Measurements from ENCODE around the gene GABARAP. TPM values are rescaled to one million over a fixed set of nuclear protein-coding genes. Genes with fewer than 3 reads are reported as not detected.

GABARAP gene
- total RNA-seq, 1 experiment from 2014 or later = 140 TPM

GRCh38 chr17:7289256-7290032 is 47.2 kb upstream of the GABARAP start:
- Mint-ChIP-seq H3K4me3 (ENCODE audit: unreplicated experiment) (no peak overlapping the region), H3K4me1 (ENCODE audit: low read depth, unreplicated experiment) (peaks cover 6% of the 10 kb centered on the region), H3K27ac (ENCODE audit: unreplicated experiment) (no peak overlapping the region), H3K36me3 (ENCODE audit: insufficient read depth, unreplicated experiment) (no peaks in the 10 kb centered on the region), H3K27me3 (ENCODE audit: insufficient read depth, unreplicated experiment) (no peaks in the 10 kb centered on the region), H3K9me3 (ENCODE audit: unreplicated experiment) (no peaks in the 10 kb centered on the region)
- POLR2A ChIA-PET = no interaction called here
- Histone ChIP-seq H3K4me3 (ENCODE audit: low read depth, low read length) (no peak overlapping the region), H3K36me3 (ENCODE audit: control insufficient read depth, insufficient read depth, low read length) (no peaks in the 10 kb centered on the region; the same call in 1 of the 2 replicates), H3K9me3 (no peaks in the 10 kb centered on the region), H3K27me3 (replicated peaks; ENCODE audit: control insufficient read depth, insufficient read depth, low read length) (no peaks in the 10 kb centered on the region), H3K4me1 (0 out of 2 replicates have a peak, but pooled peaks cover 3% of the 10 kb centered on the region)
- CTCF ChIA-PET = no interaction called here
- intact Hi-C loops (cut with micrococcal nuclease; ENCODE audit: unreplicated experiment) = no loop called here
- no peak for DNase-seq
- TF ChIP-seq, protein P1, sequence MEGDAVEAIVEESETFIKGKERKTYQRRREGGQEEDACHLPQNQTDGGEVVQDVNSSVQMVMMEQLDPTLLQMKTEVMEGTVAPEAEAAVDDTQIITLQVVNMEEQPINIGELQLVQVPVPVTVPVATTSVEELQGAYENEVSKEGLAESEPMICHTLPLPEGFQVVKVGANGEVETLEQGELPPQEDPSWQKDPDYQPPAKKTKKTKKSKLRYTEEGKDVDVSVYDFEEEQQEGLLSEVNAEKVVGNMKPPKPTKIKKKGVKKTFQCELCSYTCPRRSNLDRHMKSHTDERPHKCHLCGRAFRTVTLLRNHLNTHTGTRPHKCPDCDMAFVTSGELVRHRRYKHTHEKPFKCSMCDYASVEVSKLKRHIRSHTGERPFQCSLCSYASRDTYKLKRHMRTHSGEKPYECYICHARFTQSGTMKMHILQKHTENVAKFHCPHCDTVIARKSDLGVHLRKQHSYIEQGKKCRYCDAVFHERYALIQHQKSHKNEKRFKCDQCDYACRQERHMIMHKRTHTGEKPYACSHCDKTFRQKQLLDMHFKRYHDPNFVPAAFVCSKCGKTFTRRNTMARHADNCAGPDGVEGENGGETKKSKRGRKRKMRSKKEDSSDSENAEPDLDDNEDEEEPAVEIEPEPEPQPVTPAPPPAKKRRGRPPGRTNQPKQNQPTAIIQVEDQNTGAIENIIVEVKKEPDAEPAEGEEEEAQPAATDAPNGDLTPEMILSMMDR (IDR thresholded peaks at IDR 0.05; ENCODE audit: insufficient read depth in 1 of 2, low read depth in 1 of 2, low read length in 1 of 2, severe bottlenecking in 1 of 2, unreplicated experiment in 1 of 2) = no peak
- no TSS peak for BruUV-seq (replicated peaks)

- intact Hi-C loops (cut with micrococcal nuclease; ENCODE audit: unreplicated experiment) = no loop called here
- TF ChIP-seq, protein P1 (IDR thresholded peaks at IDR 0.05; ENCODE audit: insufficient read depth in 1 of 2, low read depth in 1 of 2, low read length in 1 of 2, severe bottlenecking in 1 of 2, unreplicated experiment in 1 of 2) = no peak
Measured at GRCh38 chr17:7285679-7286078, 43.4 kb upstream of the GABARAP start.

DNA sequence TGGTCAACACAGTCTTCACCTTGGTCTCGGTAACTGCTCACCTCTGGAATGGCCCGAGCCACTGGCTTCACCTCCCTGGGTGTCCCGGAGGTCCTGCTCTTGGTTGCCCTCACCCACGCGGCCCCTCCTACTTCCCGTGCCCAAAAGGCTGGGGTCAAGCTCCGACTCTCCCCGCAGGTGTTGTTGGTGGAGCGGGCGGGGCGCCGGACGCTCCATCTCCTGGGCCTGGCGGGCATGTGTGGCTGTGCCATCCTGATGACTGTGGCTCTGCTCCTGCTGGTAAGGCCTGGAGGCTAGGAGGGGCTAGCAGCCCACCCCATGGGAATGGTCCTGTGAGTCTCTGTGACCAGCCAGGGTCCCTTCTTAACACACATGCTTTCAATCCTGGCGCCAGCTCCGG is 42.7 kb upstream of the GABARAP start:
- Mint-ChIP-seq H3K4me1 (ENCODE audit: low read depth, unreplicated experiment) (peaks cover 7% of the 10 kb centered on the region), H3K9me3 (ENCODE audit: unreplicated experiment) (no peaks in the 10 kb centered on the region), H3K27me3 (ENCODE audit: insufficient read depth, unreplicated experiment) (no peaks in the 10 kb centered on the region), H3K36me3 (ENCODE audit: insufficient read depth, unreplicated experiment) (peaks cover 5% of the 10 kb centered on the region), H3K27ac (ENCODE audit: unreplicated experiment) (no peak overlapping the region), H3K4me3 (ENCODE audit: unreplicated experiment) (no peak overlapping the region)
- intact Hi-C loops (cut with micrococcal nuclease; ENCODE audit: unreplicated experiment) = no loop called here
- no peaks in the 10 kb centered on the region for H3K36me3 ChIP-seq (ENCODE audit: control insufficient read depth, insufficient read depth, low read length)
- no peaks in the 10 kb centered on the region for H3K27me3 ChIP-seq (replicated peaks; ENCODE audit: control insufficient read depth, insufficient read depth, low read length)
- H3K9me3 ChIP-seq = no peaks in the 10 kb centered on the region
- POLR2A ChIA-PET = no interaction called here
- H3K4me1 ChIP-seq = peaks cover 3% of the 10 kb centered on the region; the same call in 1 of the 2 replicates
- TF ChIP-seq, protein P1 (IDR thresholded peaks at IDR 0.05; ENCODE audit: insufficient read depth in 1 of 2, low read depth in 1 of 2, low read length in 1 of 2, severe bottlenecking in 1 of 2, unreplicated experiment in 1 of 2) = no peak
- no peak overlapping the region for H3K4me3 ChIP-seq (ENCODE audit: low read depth, low read length)
- no peak for DNase-seq
- CTCF ChIA-PET = no interaction called here
- BruUV-seq (replicated peaks) = no TSS peak

More at GRCh38 chr17:7285679-7286078, 43.4 kb upstream of the GABARAP start:
- DNase-seq = no peak
- Mint-ChIP-seq H3K9me3 (ENCODE audit: unreplicated experiment) (no peaks in the 10 kb centered on the region), H3K4me3 (ENCODE audit: unreplicated experiment) (no peak overlapping the region), H3K27ac (ENCODE audit: unreplicated experiment) (no peak overlapping the region), H3K4me1 (ENCODE audit: low read depth, unreplicated experiment) (no peaks in the 10 kb centered on the region), H3K27me3 (ENCODE audit: insufficient read depth, unreplicated experiment) (no peaks in the 10 kb centered on the region), H3K36me3 (ENCODE audit: insufficient read depth, unreplicated experiment) (peaks cover 5% of the 10 kb centered on the region)
- POLR2A ChIA-PET = no interaction called here
- CTCF ChIA-PET = no interaction called here
- Histone ChIP-seq H3K27me3 (replicated peaks; ENCODE audit: control insufficient read depth, insufficient read depth, low read length) (no peaks in the 10 kb centered on the region), H3K9me3 (no peaks in the 10 kb centered on the region), H3K4me1 (no peaks in the 10 kb centered on the region; the same call in 1 of the 2 replicates), H3K4me3 (ENCODE audit: low read depth, low read length) (no peak overlapping the region), H3K36me3 (ENCODE audit: control insufficient read depth, insufficient read depth, low read length) (no peaks in the 10 kb centered on the region)
- no TSS peak for BruUV-seq (replicated peaks)

All from Caco-2 (cell line).